Gastroesophageal sphincter (tissue), 3 donors: ENCODE measurements around the gene FCER1A.

Experiments used
- CTCF ChIP-seq, 4 experiments: fragments of 200-600 bp in 2 of 4; fragments of 450-650 bp in 2 of 4; sonication (generic) in 1 of 4; IDR thresholded peaks; one replicate each; pipeline ENCODE4 v1.5.1; 2017 to 2019; ENCODE audit warnings: antibody characterized with exemption in 4 of 4, mild to moderate bottlenecking in 2 of 4, moderate library complexity in 2 of 4
- POLR2A ChIP-seq, 2 donors: fragments of 450-650 bp; IDR thresholded peaks; one replicate each; pipeline ENCODE4 v1.6.1; 2017; ENCODE audit warnings: antibody characterized with exemption in 2 of 2, mild to moderate bottlenecking in 2 of 2, moderate library complexity in 1 of 2
- POLR2AphosphoS5 ChIP-seq: sonication (generic); formaldehyde crosslinking; IDR thresholded peaks from one replicate; pipeline ENCODE4 v1.6.1; 2017; ENCODE audit warnings: antibody characterized with exemption

GRCh38 chr1:159275891-159276290, 26.2 kb upstream of the FCER1A start:
- TF ChIP-seq POLR2A (IDR thresholded peaks at IDR 0.05): no peak
- no peak for TF ChIP-seq CTCF (IDR thresholded peaks at IDR 0.05)
- TF ChIP-seq POLR2AphosphoS5: no peak
